ENCODE results near the gene SLC12A3.
A peak's percentile ranks its signal among the peaks of the same experiment; 100 is the strongest.
"Not testable (repeated sequence)": the region's sequence is repeated elsewhere in the genome, so short reads cannot be mapped to it uniquely, and the experiment has no call there.

Gene SLC12A3

DNA sequence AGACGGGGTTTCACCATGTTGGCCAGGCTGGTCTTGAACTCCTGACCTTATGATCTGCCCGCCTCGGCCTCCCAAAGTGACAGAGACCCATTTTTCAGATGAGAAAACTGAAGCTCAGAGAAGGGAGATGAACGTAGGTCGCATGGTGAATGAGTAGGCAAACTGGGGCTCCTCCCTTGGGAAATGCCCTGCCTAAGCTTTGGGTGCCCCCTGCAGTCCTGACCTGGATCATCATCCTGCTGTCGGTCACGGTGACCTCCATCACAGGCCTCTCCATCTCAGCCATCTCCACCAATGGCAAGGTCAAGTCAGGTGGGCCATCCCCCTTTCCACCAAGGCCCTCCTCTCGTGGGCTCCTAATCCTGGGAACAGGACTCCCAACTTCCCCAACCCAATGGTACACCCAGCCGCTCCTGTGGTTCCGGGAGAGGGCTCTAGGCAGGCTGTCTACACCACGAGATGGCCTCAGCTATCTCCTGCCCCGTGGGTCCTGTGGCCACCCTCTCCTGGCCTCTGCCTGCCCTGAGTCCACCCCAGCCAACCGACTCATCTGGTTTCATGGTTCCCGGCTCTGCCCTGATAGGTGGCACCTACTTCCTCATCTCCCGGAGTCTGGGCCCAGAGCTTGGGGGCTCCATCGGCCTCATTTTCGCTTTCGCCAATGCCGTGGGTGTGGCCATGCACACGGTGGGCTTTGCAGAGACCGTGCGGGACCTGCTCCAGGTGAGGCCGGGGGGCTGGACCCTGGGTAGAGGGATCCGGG, 4.7 kb downstream of the SLC12A3 start:
- DNase-seq, result peak; percentile 32

DNA sequence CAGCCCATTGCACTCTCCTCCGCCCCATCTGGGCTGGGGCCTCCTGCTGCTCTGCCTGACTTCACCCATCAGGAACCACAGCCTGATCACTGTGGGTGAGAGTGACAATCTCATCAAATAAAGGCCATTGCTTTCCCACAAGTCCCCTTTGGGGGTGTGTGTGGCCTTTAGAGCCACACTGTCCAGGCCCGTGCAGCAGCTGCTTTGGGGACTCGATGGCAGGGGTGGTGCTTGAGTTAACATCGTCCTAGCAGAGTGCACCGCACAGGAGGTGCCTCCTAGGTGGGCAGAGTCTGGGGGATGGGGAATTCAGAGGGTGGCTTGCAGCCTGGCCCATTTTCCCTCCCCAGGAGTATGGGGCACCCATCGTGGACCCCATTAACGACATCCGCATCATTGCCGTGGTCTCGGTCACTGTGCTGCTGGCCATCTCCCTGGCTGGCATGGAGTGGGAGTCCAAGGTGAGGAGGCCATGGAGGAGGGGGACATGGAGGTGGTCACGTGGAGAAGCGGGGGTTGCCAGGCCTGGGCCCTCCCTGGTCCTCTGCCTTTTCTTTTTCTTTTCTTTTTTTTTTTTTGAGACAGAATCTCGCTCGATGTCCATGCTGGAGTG, 5.4 kb downstream of the SLC12A3 start:
- DNase-seq, result no peak

- DNase-seq, result peak; percentile 13
Observed at GRCh38 chr16:56871172-56871593, 6.2 kb downstream of the SLC12A3 start.

DNA sequence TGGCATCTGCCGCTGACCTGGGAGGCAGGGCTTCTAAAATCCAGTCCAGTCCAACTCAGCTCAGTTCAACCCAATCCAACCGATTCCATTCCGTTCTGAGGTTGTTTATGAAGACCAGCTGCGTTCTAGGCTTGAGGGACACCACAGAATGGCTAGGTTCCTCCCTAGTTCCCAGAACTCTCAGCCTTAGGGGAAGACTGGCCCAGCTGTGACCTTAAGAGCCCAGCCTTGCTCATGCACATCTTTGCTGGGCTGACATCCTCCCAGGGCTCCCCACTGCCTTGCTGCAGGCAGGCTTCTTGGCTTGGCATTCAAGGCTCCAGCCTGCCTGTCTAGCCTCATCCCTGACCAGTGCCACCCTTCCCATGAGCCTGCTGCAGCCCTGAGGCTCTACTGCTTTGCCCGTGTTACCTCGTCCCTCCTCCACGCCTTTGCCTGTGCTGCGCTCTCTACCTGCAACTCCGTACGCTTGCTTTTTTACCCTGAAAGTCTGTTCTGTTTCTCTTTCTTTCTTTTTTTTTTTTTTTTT, 7.9 kb downstream of the SLC12A3 start:
- DNase-seq, result no peak

GRCh38 chr16:56874800-56875199, 9.8 kb downstream of the SLC12A3 start:
- no peak for DNase-seq

GRCh38 chr16:56876048-56876447, 11.0 kb downstream of the SLC12A3 start:
- no peak for DNase-seq

- no peak for DNase-seq
Observed at GRCh38 chr16:56877486-56878182, 12.6 kb downstream of the SLC12A3 start.

GRCh38 chr16:56878282-56878854, 13.4 kb downstream of the SLC12A3 start:
- DNase-seq, result no peak

- no peak for DNase-seq
Observed at GRCh38 chr16:56879276-56879675, 14.3 kb downstream of the SLC12A3 start.

DNA sequence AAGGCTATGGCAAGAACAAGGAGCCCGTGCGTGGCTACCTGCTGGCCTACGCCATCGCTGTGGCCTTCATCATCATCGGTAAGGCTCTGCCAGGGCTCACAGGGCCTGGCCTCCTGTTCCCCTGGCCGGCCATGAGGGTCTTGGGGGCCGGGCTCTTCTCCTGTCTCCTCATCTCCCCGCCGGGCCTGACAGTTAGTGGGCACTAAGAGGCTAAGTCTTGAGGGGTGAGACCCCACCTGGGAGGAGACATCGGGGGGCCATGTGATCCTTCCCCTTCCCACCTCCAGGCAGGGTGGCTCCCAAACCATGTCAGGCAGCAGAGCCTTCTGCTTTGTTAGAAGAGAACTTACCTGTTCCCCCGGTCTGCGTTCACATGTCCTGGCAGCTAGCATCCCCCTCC, 15.2 kb downstream of the SLC12A3 start:
- no peak for DNase-seq

DNA sequence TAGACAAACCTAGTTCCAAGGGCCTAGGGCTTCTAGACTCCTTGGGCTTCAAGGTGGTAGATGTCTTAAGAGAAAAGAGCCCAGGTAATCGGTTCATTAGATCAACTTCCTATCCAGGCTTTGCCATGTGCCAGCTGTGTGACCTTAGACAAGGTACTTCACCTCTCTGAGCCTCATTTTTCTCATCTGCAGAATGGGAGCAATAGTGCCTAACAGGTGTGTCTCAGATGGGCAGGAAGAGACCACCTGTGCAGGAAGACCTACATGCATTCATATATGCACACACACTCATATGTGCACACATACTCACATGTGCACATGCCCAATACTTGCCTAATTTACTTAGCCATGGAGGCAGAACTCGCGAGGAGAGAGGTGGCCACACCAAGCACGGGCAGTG, 15.7 kb downstream of the SLC12A3 start:
- no peak for DNase-seq

- no peak for DNase-seq
Observed at GRCh38 chr16:56882077-56882800, 17.2 kb downstream of the SLC12A3 start.

DNA sequence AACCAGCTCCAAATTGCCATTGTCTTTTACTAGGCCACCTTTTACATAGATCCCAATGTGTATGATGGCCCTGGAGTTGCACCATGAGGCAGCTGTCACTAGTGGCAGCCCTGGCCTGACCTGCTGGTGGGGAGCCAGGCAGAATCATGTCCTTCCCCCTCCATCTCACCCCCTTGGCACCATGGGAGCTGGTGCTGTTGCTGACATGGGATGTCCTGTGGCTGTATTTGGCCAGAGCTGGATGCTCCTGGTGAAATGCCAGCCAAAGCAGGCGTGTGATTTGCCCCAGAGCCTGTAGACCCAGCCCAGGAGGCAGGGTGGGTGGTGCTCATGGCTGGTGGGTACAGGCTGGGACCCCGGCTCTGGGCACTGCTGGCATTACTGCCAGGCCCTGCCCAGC, 18.6 kb downstream of the SLC12A3 start:
- DNase-seq, result no peak

DNA sequence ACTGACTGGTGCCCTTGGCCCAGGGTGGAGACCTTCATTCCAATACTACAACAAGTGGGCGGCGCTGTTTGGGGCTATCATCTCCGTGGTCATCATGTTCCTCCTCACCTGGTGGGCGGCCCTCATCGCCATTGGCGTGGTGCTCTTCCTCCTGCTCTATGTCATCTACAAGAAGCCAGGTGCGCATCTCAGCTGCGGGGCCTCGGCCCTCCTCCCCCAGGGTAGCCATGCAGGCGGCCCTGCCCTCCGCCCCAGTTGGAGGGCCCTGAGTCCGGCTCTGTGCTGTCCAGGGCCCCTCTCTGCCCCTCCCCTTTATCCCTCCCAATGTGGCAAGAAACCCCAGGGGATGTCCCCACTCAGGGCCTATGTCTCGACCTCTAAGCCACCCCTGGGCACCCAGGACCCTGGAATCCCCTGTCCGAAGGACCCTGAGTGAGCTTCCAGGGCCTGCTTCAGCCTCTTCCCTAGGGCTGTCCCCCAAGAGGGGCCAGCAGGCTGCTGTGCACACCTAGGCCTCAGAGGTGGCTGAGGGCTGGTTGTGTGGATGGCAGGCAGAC, 19.1 kb downstream of the SLC12A3 start:
- no peak for DNase-seq

DNA sequence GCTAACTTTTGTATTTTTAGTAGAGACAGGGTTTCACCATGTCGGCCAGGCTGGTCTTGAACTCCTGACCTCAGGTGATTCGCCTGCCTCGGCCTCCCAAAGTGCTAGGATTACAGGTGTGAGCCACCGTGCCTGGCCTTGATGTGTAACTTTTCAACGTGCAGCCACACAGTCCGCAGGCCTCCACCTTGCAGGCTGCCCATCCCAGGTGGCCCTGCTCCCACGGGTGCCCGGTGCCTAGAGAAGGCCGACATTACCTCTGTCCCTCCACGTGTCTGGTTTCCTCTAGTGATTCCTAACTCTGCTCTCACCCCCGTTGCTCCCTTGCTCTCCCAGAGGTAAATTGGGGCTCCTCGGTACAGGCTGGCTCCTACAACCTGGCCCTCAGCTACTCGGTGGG, 19.9 kb downstream of the SLC12A3 start:
- not testable (repeated sequence) for DNase-seq

GRCh38 chr16:56885446-56886162, 20.6 kb downstream of the SLC12A3 start:
- no peak for DNase-seq

DNA sequence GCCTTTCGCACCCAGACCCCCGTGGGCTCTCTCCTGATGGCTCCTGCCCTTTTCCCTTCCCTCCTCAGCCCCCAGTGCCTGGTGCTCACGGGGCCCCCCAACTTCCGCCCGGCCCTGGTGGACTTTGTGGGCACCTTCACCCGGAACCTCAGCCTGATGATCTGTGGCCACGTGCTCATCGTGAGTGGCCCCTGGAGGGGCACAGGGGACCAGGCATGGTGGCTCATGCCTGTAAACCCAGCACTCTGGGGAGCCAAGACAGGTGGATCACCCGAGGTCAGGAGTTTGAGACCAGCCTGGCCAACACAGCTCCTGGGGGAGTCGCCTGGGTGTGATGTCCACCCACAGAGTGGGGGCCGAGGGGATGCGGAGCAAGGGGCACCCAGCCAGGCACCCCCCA, 21.3 kb downstream of the SLC12A3 start:
- no peak for DNase-seq

DNA sequence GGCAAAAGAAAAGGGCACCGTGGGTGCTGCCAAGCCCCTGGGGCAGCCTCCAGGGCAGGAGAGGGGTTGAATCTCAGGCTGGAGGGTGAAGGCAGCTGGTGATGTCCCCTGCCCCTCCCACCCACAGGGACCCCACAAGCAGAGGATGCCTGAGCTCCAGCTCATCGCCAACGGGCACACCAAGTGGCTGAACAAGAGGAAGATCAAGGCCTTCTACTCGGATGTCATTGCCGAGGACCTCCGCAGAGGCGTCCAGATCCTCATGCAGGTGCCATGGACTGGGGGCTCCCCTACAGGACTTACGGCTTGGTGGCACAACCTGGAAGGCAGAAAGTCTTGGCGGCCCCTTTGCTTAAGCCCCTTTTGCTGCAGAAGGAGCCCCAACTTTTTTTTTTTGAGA, 21.8 kb downstream of the SLC12A3 start:
- no peak for DNase-seq

GRCh38 chr16:56888806-56889205, 23.8 kb downstream of the SLC12A3 start:
- DNase-seq, result no peak

GRCh38 chr16:56889206-56889605, 24.2 kb downstream of the SLC12A3 start:
- no peak for DNase-seq

- DNase-seq, result no peak
Observed at GRCh38 chr16:56891685-56892084, 26.7 kb downstream of the SLC12A3 start.

GRCh38 chr16:56892705-56893104, 27.7 kb downstream of the SLC12A3 start:
- no peak for DNase-seq
